Colonic mucosa (tissue), 4 donors: ENCODE results near the gene EEF1G. TPM values are rescaled to one million over a fixed set of nuclear protein-coding genes. Genes with fewer than 3 reads are reported as not detected.
"Not testable (repeated sequence)": the region's sequence is repeated elsewhere in the genome, so short reads cannot be mapped to it uniquely, and the experiment has no call there.

ENCODE experiments used
- DNase-seq: peaks from one replicate; pipeline ENCODE4 v3.0.0-alpha.2; 2020
- H3K27ac ChIP-seq: fragments of 200-600 bp; one replicate; pipeline ENCODE4 v1.8.0; 2021
- H3K27me3 ChIP-seq: fragments of 200-600 bp; one replicate; pipeline ENCODE4 v1.8.0; 2021
- H3K36me3 ChIP-seq: fragments of 200-600 bp; one replicate; pipeline ENCODE4 v1.8.0; 2021
- H3K4me1 ChIP-seq: fragments of 200-600 bp; one replicate; pipeline ENCODE4 v1.8.0; 2021; ENCODE audit warnings: mild to moderate bottlenecking
- H3K4me3 ChIP-seq: fragments of 200-600 bp; one replicate; pipeline ENCODE4 v1.8.0; 2021
- H3K9ac ChIP-seq, 2 donors: one replicate each; pipeline ENCODE4 v1.7.0; 2013; ENCODE audit warnings: control low read depth in 2 of 2, low read depth in 2 of 2, low read length in 2 of 2
- H3K9me3 ChIP-seq: fragments of 200-600 bp; one replicate; pipeline ENCODE4 v1.8.0; 2021
- CTCF ChIP-seq: fragments of 200-600 bp; IDR thresholded peaks from one replicate; pipeline ENCODE4 v1.8.0; 2022; ENCODE audit warnings: antibody characterized with exemption, mild to moderate bottlenecking
- intact Hi-C: fragments of 100-400 bp; cut with DNase I; formaldehyde crosslinking; loops from one replicate; pipeline ENCODE4 v1.14.1; 2022
- total RNA-seq, 2 donors: library from RNA; stranded (reverse); fragmentation: NEBNext Ultra II Directional in 1 of 2; extraction: Animal tissue kit (Norgen Biotek cat#: 25700) in 1 of 2; gene quantifications; one replicate each; pipeline ENCODE4 v1.2.1, GENCODE V29; 2021
- donor health status: healthy.
- donor health status: DM: no; HTN: no; CAD: no.
- donor health status: DM: no; HTN: no; CAD: no.

Gene EEF1G
- total RNA-seq, 2 donors from 2014 or later: 1,328 to 1,358 TPM

- Histone ChIP-seq H3K4me1 (no peaks in the 10 kb centered on the region), H3K4me3 (no peak overlapping the region), H3K9me3 (no peaks in the 10 kb centered on the region), H3K36me3 (peaks cover 10% of the 10 kb centered on the region), H3K9ac (no peak overlapping the region), H3K27me3 (no peaks in the 10 kb centered on the region), H3K27ac (no peak overlapping the region)
- TF ChIP-seq CTCF: no peak
- intact Hi-C loops: no loop called here
- no peak for DNase-seq
Observed at GRCh38 chr11:62565100-62565802, 8.4 kb downstream of the EEF1G start.

GRCh38 chr11:62561677-62562230, 11.9 kb downstream of the EEF1G start:
- H3K36me3 ChIP-seq: peaks cover 20% of the 10 kb centered on the region

GRCh38 chr11:62560566-62561103, 13.1 kb downstream of the EEF1G start:
- Histone ChIP-seq H3K4me1 (peaks cover 17% of the 10 kb centered on the region), H3K9ac (peak overlapping the region in 1 of 2 donors; percentile 21), H3K27ac (peak overlapping the region; percentile 67), H3K4me3 (no peak overlapping the region), H3K9me3 (no peaks in the 10 kb centered on the region), H3K27me3 (no peaks in the 10 kb centered on the region), H3K36me3 (peaks cover 15% of the 10 kb centered on the region)
- DNase-seq: peak; percentile 92
- intact Hi-C loops: loop anchor here (5.0 kb wide), 2 partner anchors 63 to 138 kb away; no protein-coding TSS in a partner anchor
- peak; percentile 76 for TF ChIP-seq CTCF

More at GRCh38 chr11:62561677-62562230, 11.9 kb downstream of the EEF1G start:
- DNase-seq, H3K27me3 ChIP-seq, H3K4me1 ChIP-seq, H3K27ac ChIP-seq, H3K9me3 ChIP-seq, H3K9ac ChIP-seq, H3K4me3 ChIP-seq: not testable (repeated sequence)
- intact Hi-C loops: loop anchor here (5.0 kb wide), 2 partner anchors 64 to 139 kb away; no protein-coding TSS in a partner anchor

GRCh38 chr11:62559626-62560025, 14.1 kb downstream of the EEF1G start:
- H3K9ac ChIP-seq, H3K27me3 ChIP-seq, H3K4me3 ChIP-seq, DNase-seq, H3K9me3 ChIP-seq: not testable (repeated sequence)
- Histone ChIP-seq H3K27ac (peak overlapping the region; percentile 67), H3K36me3 (peaks cover 15% of the 10 kb centered on the region), H3K4me1 (peaks cover 27% of the 10 kb centered on the region)
- intact Hi-C loops: loop anchor here (5.0 kb wide), 3 partner anchors 62 to 157 kb away; no protein-coding TSS in a partner anchor

GRCh38 chr11:62559204-62559603, 14.5 kb downstream of the EEF1G start:
- TF ChIP-seq CTCF: no peak
- peaks cover 31% of the 10 kb centered on the region for H3K4me1 ChIP-seq
- no peaks in the 10 kb centered on the region for H3K9me3 ChIP-seq
- peaks cover 15% of the 10 kb centered on the region for H3K36me3 ChIP-seq
- H3K4me3 ChIP-seq: no peak overlapping the region
- no peak for DNase-seq
- intact Hi-C loops: loop anchor here (5.0 kb wide), 1 partner anchor 157 kb away; no protein-coding TSS in a partner anchor
- no peak overlapping the region for H3K9ac ChIP-seq
- H3K27me3 ChIP-seq: no peaks in the 10 kb centered on the region
- no peak overlapping the region for H3K27ac ChIP-seq

GRCh38 chr11:62558669-62559068, 15.0 kb downstream of the EEF1G start:
- Histone ChIP-seq H3K9ac (no peak overlapping the region), H3K36me3 (peaks cover 15% of the 10 kb centered on the region), H3K27ac (no peak overlapping the region), H3K4me1 (peaks cover 34% of the 10 kb centered on the region), H3K27me3 (no peaks in the 10 kb centered on the region), H3K9me3 (no peaks in the 10 kb centered on the region), H3K4me3 (no peak overlapping the region)
- DNase-seq: no peak
- intact Hi-C loops: loop anchor here (5.0 kb wide), 1 partner anchor 156 kb away; no protein-coding TSS in a partner anchor
- TF ChIP-seq CTCF: no peak
